ENCODE results near the gene TPH2. TPM values are rescaled to one million over a fixed set of nuclear protein-coding genes. Genes with fewer than 3 reads are reported as not detected.
A peak's percentile ranks its signal among the peaks of the same experiment; 100 is the strongest.

Gene TPH2
- polyA plus RNA-seq (2012; ENCODE audit: low read depth, missing spikeins): not detected

- peak; percentile 5 for DNase-seq (ENCODE audit: insufficient read length, low spot score)
- TF ChIP-seq POU2F2 (IDR thresholded peaks at IDR 0.05; ENCODE audit: low read depth, low read length) (no peak), TAF1 (IDR thresholded peaks at IDR 0.05; ENCODE audit: low read depth, low read length) (no peak), PAX5 (IDR thresholded peaks at IDR 0.05; ENCODE audit: insufficient read depth, low read length, severe bottlenecking) (no peak), POLR2AphosphoS5 (IDR thresholded peaks at IDR 0.05; ENCODE audit: low read depth, low read length) (no peak), POLR2A (IDR thresholded peaks at IDR 0.05; ENCODE audit: low read depth, low read length) (no peak), SPI1 (IDR thresholded peaks at IDR 0.05; ENCODE audit: low read depth, low read length) (no peak)
- FAIRE-seq: peak; percentile 40
These were observed at the start of gene TPH2 for GRCh38 chr12:71938728-71939385. Gene TPH2 (plus strand): TSS chr12:71938845. CDS start chr12:71938987, 142 bp downstream.

- DNase-seq (ENCODE audit: insufficient read length, low spot score): no peak
- TF ChIP-seq POLR2A (IDR thresholded peaks at IDR 0.05; ENCODE audit: low read depth, low read length) (no peak), TAF1 (IDR thresholded peaks at IDR 0.05; ENCODE audit: low read depth, low read length) (no peak), SPI1 (IDR thresholded peaks at IDR 0.05; ENCODE audit: low read depth, low read length) (no peak), PAX5 (IDR thresholded peaks at IDR 0.05; ENCODE audit: insufficient read depth, low read length, severe bottlenecking) (no peak)
- no peak for FAIRE-seq
These were observed 48.2 kb upstream of the TPH2 start for GRCh38 chr12:71890475-71890874.

- no peak for TF ChIP-seq POLR2AphosphoS5 (IDR thresholded peaks at IDR 0.05; ENCODE audit: low read depth, low read length)
- no peak for TF ChIP-seq SPI1 (IDR thresholded peaks at IDR 0.05; ENCODE audit: low read depth, low read length)
- TF ChIP-seq PAX5 (IDR thresholded peaks at IDR 0.05; ENCODE audit: insufficient read depth, low read length, severe bottlenecking): no peak
- TF ChIP-seq POLR2A (IDR thresholded peaks at IDR 0.05; ENCODE audit: low read depth, low read length): no peak
- no peak for TF ChIP-seq TAF1 (IDR thresholded peaks at IDR 0.05; ENCODE audit: low read depth, low read length)
- TF ChIP-seq POU2F2 (IDR thresholded peaks at IDR 0.05; ENCODE audit: low read depth, low read length): no peak
- FAIRE-seq (no peak), DNase-seq (ENCODE audit: insufficient read length, low spot score) (no peak)
These were observed 46.6 kb upstream of the TPH2 start for GRCh38 chr12:71892059-71892458.

GRCh38 chr12:71896205-71896882 lies 42.3 kb upstream of the TPH2 start:
- FAIRE-seq: no peak

GRCh38 chr12:71900091-71900490 lies 38.6 kb upstream of the TPH2 start:
- FAIRE-seq: peak; percentile 20
- DNase-seq (ENCODE audit: insufficient read length, low spot score): no peak

More at GRCh38 chr12:71896205-71896882, 42.3 kb upstream of the TPH2 start:
- TF ChIP-seq POU2F2 (IDR thresholded peaks at IDR 0.05; ENCODE audit: low read depth, low read length): no peak
- no peak for TF ChIP-seq POLR2A (IDR thresholded peaks at IDR 0.05; ENCODE audit: low read depth, low read length)
- TF ChIP-seq TAF1 (IDR thresholded peaks at IDR 0.05; ENCODE audit: low read depth, low read length): no peak
- no peak for TF ChIP-seq POLR2AphosphoS5 (IDR thresholded peaks at IDR 0.05; ENCODE audit: low read depth, low read length)
- no peak for TF ChIP-seq SPI1 (IDR thresholded peaks at IDR 0.05; ENCODE audit: low read depth, low read length)
- TF ChIP-seq PAX5 (IDR thresholded peaks at IDR 0.05; ENCODE audit: insufficient read depth, low read length, severe bottlenecking): no peak
- no peak for DNase-seq (ENCODE audit: insufficient read length, low spot score)

GRCh38 chr12:71904629-71905028 lies 34.0 kb upstream of the TPH2 start:
- FAIRE-seq (no peak), DNase-seq (ENCODE audit: insufficient read length, low spot score) (no peak)
- no peak for TF ChIP-seq PAX5 (IDR thresholded peaks at IDR 0.05; ENCODE audit: insufficient read depth, low read length, severe bottlenecking)
- TF ChIP-seq POU2F2 (IDR thresholded peaks at IDR 0.05; ENCODE audit: low read depth, low read length): no peak
- no peak for TF ChIP-seq SPI1 (IDR thresholded peaks at IDR 0.05; ENCODE audit: low read depth, low read length)
- no peak for TF ChIP-seq POLR2AphosphoS5 (IDR thresholded peaks at IDR 0.05; ENCODE audit: low read depth, low read length)
- TF ChIP-seq POLR2A (IDR thresholded peaks at IDR 0.05; ENCODE audit: low read depth, low read length): no peak
- TF ChIP-seq TAF1 (IDR thresholded peaks at IDR 0.05; ENCODE audit: low read depth, low read length): no peak

More at GRCh38 chr12:71900091-71900490, 38.6 kb upstream of the TPH2 start:
- TF ChIP-seq POLR2AphosphoS5 (IDR thresholded peaks at IDR 0.05; ENCODE audit: low read depth, low read length) (no peak), PAX5 (IDR thresholded peaks at IDR 0.05; ENCODE audit: insufficient read depth, low read length, severe bottlenecking) (no peak), POU2F2 (IDR thresholded peaks at IDR 0.05; ENCODE audit: low read depth, low read length) (no peak), POLR2A (IDR thresholded peaks at IDR 0.05; ENCODE audit: low read depth, low read length) (no peak), TAF1 (IDR thresholded peaks at IDR 0.05; ENCODE audit: low read depth, low read length) (no peak)

GRCh38 chr12:71935594-71935993 lies 3.1 kb upstream of the TPH2 start:
- DNase-seq (ENCODE audit: insufficient read length, low spot score) (no peak), FAIRE-seq (peak; percentile 67)
- TF ChIP-seq TAF1 (IDR thresholded peaks at IDR 0.05; ENCODE audit: low read depth, low read length) (no peak), POU2F2 (IDR thresholded peaks at IDR 0.05; ENCODE audit: low read depth, low read length) (no peak; the same call in 1 of the 2 replicates), PAX5 (IDR thresholded peaks at IDR 0.05; ENCODE audit: insufficient read depth, low read length, severe bottlenecking) (no peak), SPI1 (IDR thresholded peaks at IDR 0.05; ENCODE audit: low read depth, low read length) (0 out of 2 replicates have a peak, but pooled peaks have one; percentile 12), POLR2AphosphoS5 (IDR thresholded peaks at IDR 0.05; ENCODE audit: low read depth, low read length) (no peak), POLR2A (IDR thresholded peaks at IDR 0.05; ENCODE audit: low read depth, low read length) (no peak)

- FAIRE-seq: no peak
- DNase-seq (ENCODE audit: insufficient read length, low spot score): no peak
- TF ChIP-seq POLR2AphosphoS5 (IDR thresholded peaks at IDR 0.05; ENCODE audit: low read depth, low read length) (no peak), PAX5 (IDR thresholded peaks at IDR 0.05; ENCODE audit: insufficient read depth, low read length, severe bottlenecking) (no peak), POLR2A (IDR thresholded peaks at IDR 0.05; ENCODE audit: low read depth, low read length) (no peak), SPI1 (IDR thresholded peaks at IDR 0.05; ENCODE audit: low read depth, low read length) (no peak), TAF1 (IDR thresholded peaks at IDR 0.05; ENCODE audit: low read depth, low read length) (no peak), POU2F2 (IDR thresholded peaks at IDR 0.05; ENCODE audit: low read depth, low read length) (no peak)
These were observed 1.4 kb downstream of the TPH2 start for GRCh38 chr12:71940068-71940467.

- DNase-seq (ENCODE audit: insufficient read length, low spot score) (no peak), FAIRE-seq (no peak)
- TF ChIP-seq POLR2A (IDR thresholded peaks at IDR 0.05; ENCODE audit: low read depth, low read length): no peak
- TF ChIP-seq POLR2AphosphoS5 (IDR thresholded peaks at IDR 0.05; ENCODE audit: low read depth, low read length): no peak
- no peak for TF ChIP-seq SPI1 (IDR thresholded peaks at IDR 0.05; ENCODE audit: low read depth, low read length)
- TF ChIP-seq PAX5 (IDR thresholded peaks at IDR 0.05; ENCODE audit: insufficient read depth, low read length, severe bottlenecking): no peak
- TF ChIP-seq POU2F2 (IDR thresholded peaks at IDR 0.05; ENCODE audit: low read depth, low read length): no peak
- no peak for TF ChIP-seq TAF1 (IDR thresholded peaks at IDR 0.05; ENCODE audit: low read depth, low read length)
These were observed 2.5 kb downstream of the TPH2 start for GRCh38 chr12:71941174-71941573.

Data from GM12891 (cell line).